ENCODE results near the gene ADAMTS12.

ADAMTS12 gene

DNA sequence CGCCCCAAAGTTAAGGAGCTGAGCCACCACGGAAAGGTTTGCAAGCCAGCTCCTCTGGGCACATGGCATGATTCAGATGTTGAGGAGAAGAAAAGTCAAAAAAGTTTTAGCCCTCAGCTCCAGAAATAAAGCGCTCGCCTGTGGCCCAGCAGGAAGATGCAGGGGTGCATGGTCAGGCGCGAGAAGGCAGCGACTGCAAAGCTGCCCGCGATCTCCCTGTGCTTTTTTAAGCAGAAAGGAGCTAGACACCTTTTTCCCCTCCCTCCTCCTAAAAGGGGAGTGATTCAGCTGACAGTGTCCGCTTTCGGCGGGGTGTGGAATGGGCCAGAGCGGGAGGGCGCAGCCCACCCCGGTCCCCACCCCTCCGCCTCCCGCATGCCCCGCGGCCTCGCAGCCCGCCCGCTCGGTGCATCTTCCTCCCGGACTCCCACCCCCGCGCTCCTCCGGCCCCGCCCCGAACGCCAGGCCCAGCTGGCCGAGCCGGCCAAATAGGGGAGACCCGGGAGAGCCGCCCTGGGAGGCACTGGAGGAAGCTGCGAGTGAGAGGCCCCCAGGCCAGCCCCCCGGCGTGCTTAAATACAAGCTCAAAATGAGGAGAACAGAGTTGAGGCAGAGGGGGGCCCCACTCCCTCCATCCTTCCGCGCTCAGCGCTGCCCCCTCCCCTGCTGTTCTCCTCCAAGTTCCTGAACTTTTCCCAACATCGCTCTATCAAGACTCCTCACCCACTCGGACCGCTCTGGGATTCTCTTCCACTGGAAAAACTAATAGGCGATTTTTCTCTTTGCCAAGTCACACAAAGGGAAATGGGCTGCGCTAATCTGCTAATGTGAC, at the start of gene ADAMTS12:
ADAMTS12 (minus strand) TSS at position 203 of the 832 bp plus-strand sequence; CDS start at position 69, 134 bp downstream.
- no peaks in the 10 kb centered on the region for H3K9me3 ChIP-seq (ENCODE audit: insufficient read depth, low read depth, low read length)
- peaks cover 25% of the 10 kb centered on the region for H3K4me1 ChIP-seq (ENCODE audit: insufficient read depth, low read length)
- peak within 1 kb of the TSS; percentile 77; the same call in 1 of the 2 replicates for H3K9ac ChIP-seq (ENCODE audit: low read depth, low read length)
- no peak within 1 kb of the TSS for H3K27ac ChIP-seq (ENCODE audit: low read length)
- peaks cover 21% of the 10 kb centered on the region for H3K27me3 ChIP-seq (ENCODE audit: insufficient read depth, low read length)
- H3K36me3 ChIP-seq (ENCODE audit: insufficient read depth, low read depth, low read length), result no peaks in the 10 kb centered on the region
- H3K4me3 ChIP-seq (ENCODE audit: low read length), result peak within 1 kb of the TSS; percentile 78

- H3K36me3 ChIP-seq (ENCODE audit: insufficient read depth, low read depth, low read length), result no peaks in the 10 kb centered on the region
- no peaks in the 10 kb centered on the region for H3K9me3 ChIP-seq (ENCODE audit: insufficient read depth, low read depth, low read length)
- H3K4me1 ChIP-seq (ENCODE audit: insufficient read depth, low read length), result 0 out of 2 replicates have a peak, but pooled peaks cover 3% of the 10 kb centered on the region
- H3K4me3 ChIP-seq (ENCODE audit: low read length), result no peak overlapping the region
- no peak overlapping the region for H3K9ac ChIP-seq (ENCODE audit: low read depth, low read length)
- H3K27me3 ChIP-seq (ENCODE audit: insufficient read depth, low read length), result peaks cover 17% of the 10 kb centered on the region
- no peak overlapping the region for H3K27ac ChIP-seq (ENCODE audit: low read length)
Observed at GRCh38 chr5:33941090-33941489, 49.3 kb upstream of the ADAMTS12 start.

- Histone ChIP-seq H3K27me3 (ENCODE audit: insufficient read depth, low read length) (peaks cover 28% of the 10 kb centered on the region), H3K27ac (ENCODE audit: low read length) (no peak overlapping the region), H3K9me3 (ENCODE audit: insufficient read depth, low read depth, low read length) (no peaks in the 10 kb centered on the region), H3K36me3 (ENCODE audit: insufficient read depth, low read depth, low read length) (no peaks in the 10 kb centered on the region), H3K4me3 (ENCODE audit: low read length) (no peak overlapping the region), H3K4me1 (ENCODE audit: insufficient read depth, low read length) (no peaks in the 10 kb centered on the region), H3K9ac (ENCODE audit: low read depth, low read length) (no peak overlapping the region)
Observed at GRCh38 chr5:33939556-33940262, 47.9 kb upstream of the ADAMTS12 start.

DNA sequence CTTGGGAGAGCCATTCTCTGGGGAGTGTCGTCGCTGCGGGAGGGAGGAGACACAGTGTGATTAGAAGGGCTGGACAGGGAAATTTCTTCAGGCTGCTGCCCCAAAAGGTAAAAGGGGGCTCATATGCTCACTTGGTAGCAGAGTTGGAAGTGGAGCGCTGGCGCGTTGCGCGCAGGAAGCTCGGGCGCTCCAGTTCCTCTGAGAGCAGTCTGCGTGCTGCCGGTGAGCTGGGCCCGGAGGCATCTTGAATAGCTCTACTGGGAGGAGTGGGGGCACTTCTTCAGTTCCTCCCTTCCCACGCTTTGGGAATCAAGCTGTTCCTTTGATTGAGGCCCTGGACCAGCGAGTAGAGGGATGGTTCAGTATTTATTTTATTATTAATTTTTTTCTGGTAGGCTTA, 47.1 kb upstream of the ADAMTS12 start:
- Histone ChIP-seq H3K9me3 (ENCODE audit: insufficient read depth, low read depth, low read length) (no peaks in the 10 kb centered on the region), H3K4me1 (ENCODE audit: insufficient read depth, low read length) (no peaks in the 10 kb centered on the region), H3K36me3 (ENCODE audit: insufficient read depth, low read depth, low read length) (no peaks in the 10 kb centered on the region), H3K9ac (ENCODE audit: low read depth, low read length) (no peak overlapping the region), H3K27me3 (ENCODE audit: insufficient read depth, low read length) (peaks cover 28% of the 10 kb centered on the region), H3K4me3 (ENCODE audit: low read length) (no peak overlapping the region), H3K27ac (ENCODE audit: low read length) (no peak overlapping the region)

DNA sequence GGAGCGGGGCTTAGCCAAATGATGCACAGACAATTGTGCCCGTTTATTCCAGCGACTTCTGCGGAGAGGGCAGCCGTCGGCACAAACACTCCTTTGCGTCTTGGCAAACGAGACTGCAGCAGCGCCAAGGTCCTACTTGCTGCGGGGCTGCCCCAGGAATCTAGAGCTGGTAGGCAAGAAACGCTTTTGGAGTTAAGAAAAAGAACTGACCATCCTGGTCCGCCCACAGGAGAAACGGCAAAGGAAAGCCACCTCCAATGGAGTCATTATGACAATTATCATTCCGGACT, 46.7 kb upstream of the ADAMTS12 start:
- no peaks in the 10 kb centered on the region for H3K36me3 ChIP-seq (ENCODE audit: insufficient read depth, low read depth, low read length)
- no peaks in the 10 kb centered on the region for H3K4me1 ChIP-seq (ENCODE audit: insufficient read depth, low read length)
- no peak overlapping the region for H3K27ac ChIP-seq (ENCODE audit: low read length)
- no peak overlapping the region for H3K9ac ChIP-seq (ENCODE audit: low read depth, low read length)
- peaks cover 28% of the 10 kb centered on the region for H3K27me3 ChIP-seq (ENCODE audit: insufficient read depth, low read length)
- H3K4me3 ChIP-seq (ENCODE audit: low read length), result no peak overlapping the region
- no peaks in the 10 kb centered on the region for H3K9me3 ChIP-seq (ENCODE audit: insufficient read depth, low read depth, low read length)

DNA sequence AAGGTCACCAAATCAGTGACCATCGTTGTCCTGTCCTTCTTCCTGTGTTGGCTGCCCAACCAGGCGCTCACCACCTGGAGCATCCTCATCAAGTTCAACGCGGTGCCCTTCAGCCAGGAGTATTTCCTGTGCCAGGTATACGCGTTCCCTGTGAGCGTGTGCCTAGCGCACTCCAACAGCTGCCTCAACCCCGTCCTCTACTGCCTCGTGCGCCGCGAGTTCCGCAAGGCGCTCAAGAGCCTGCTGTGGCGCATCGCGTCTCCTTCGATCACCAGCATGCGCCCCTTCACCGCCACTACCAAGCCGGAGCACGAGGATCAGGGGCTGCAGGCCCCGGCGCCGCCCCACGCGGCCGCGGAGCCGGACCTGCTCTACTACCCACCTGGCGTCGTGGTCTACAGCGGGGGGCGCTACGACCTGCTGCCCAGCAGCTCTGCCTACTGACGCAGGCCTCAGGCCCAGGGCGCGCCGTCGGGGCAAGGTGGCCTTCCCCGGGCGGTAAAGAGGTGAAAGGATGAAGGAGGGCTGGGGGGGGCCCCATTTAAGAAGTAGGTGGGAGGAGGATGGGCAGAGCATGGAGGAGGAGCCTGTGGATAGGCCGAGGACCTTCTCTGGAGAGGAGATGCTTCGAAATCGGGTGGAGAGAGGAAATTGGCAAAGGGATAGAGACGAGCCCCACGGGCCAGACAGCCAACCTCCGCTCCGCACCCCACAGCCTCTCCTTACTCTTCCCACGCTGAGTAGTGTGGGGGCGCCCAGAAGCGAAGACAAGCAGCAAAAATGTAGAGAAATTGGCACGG, 46.1 kb upstream of the ADAMTS12 start:
- Histone ChIP-seq H3K4me3 (ENCODE audit: low read length) (no peak overlapping the region), H3K27me3 (ENCODE audit: insufficient read depth, low read length) (peaks cover 28% of the 10 kb centered on the region)

DNA sequence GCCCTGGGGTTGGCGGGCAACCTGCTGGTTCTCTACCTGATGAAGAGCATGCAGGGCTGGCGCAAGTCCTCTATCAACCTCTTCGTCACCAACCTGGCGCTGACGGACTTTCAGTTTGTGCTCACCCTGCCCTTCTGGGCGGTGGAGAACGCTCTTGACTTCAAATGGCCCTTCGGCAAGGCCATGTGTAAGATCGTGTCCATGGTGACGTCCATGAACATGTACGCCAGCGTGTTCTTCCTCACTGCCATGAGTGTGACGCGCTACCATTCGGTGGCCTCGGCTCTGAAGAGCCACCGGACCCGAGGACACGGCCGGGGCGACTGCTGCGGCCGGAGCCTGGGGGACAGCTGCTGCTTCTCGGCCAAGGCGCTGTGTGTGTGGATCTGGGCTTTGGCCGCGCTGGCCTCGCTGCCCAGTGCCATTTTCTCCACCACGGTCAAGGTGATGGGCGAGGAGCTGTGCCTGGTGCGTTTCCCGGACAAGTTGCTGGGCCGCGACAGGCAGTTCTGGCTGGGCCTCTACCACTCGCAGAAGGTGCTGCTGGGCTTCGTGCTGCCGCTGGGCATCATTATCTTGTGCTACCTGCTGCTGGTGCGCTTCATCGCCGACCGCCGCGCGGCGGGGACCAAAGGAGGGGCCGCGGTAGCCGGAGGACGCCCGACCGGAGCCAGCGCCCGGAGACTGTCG, 45.4 kb upstream of the ADAMTS12 start:
- no peak overlapping the region for H3K9ac ChIP-seq (ENCODE audit: low read depth, low read length)
- H3K4me3 ChIP-seq (ENCODE audit: low read length), result no peak overlapping the region
- H3K27ac ChIP-seq (ENCODE audit: low read length), result no peak overlapping the region
- H3K4me1 ChIP-seq (ENCODE audit: insufficient read depth, low read length), result no peaks in the 10 kb centered on the region
- H3K27me3 ChIP-seq (ENCODE audit: insufficient read depth, low read length), result peaks cover 28% of the 10 kb centered on the region
- no peaks in the 10 kb centered on the region for H3K9me3 ChIP-seq (ENCODE audit: insufficient read depth, low read depth, low read length)
- H3K36me3 ChIP-seq (ENCODE audit: insufficient read depth, low read depth, low read length), result no peaks in the 10 kb centered on the region

More for the DNA sequence above, 46.1 kb upstream of the ADAMTS12 start:
- Histone ChIP-seq H3K27ac (ENCODE audit: low read length) (no peak overlapping the region), H3K9me3 (ENCODE audit: insufficient read depth, low read depth, low read length) (no peaks in the 10 kb centered on the region), H3K36me3 (ENCODE audit: insufficient read depth, low read depth, low read length) (no peaks in the 10 kb centered on the region), H3K9ac (ENCODE audit: low read depth, low read length) (no peak overlapping the region), H3K4me1 (ENCODE audit: insufficient read depth, low read length) (no peaks in the 10 kb centered on the region)

DNA sequence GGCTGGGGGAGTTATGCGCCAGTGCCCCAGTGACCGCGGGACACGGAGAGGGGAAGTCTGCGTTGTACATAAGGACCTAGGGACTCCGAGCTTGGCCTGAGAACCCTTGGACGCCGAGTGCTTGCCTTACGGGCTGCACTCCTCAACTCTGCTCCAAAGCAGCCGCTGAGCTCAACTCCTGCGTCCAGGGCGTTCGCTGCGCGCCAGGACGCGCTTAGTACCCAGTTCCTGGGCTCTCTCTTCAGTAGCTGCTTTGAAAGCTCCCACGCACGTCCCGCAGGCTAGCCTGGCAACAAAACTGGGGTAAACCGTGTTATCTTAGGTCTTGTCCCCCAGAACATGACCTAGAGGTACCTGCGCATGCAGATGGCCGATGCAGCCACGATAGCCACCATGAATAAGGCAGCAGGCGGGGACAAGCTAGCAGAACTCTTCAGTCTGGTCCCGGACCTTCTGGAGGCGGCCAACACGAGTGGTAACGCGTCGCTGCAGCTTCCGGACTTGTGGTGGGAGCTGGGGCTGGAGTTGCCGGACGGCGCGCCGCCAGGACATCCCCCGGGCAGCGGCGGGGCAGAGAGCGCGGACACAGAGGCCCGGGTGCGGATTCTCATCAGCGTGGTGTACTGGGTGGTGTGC, 44.7 kb upstream of the ADAMTS12 start, which contains the start of gene RXFP3:
RXFP3 (plus strand) TSS at position 6 of the 636 bp plus-strand sequence; CDS start at position 361, 355 bp downstream.
- Histone ChIP-seq H3K27ac (ENCODE audit: low read length) (no peak within 1 kb of the TSS), H3K27me3 (ENCODE audit: insufficient read depth, low read length) (peaks cover 28% of the 10 kb centered on the region), H3K9me3 (ENCODE audit: insufficient read depth, low read depth, low read length) (no peaks in the 10 kb centered on the region), H3K9ac (ENCODE audit: low read depth, low read length) (no peak within 1 kb of the TSS), H3K36me3 (ENCODE audit: insufficient read depth, low read depth, low read length) (no peaks in the 10 kb centered on the region), H3K4me1 (ENCODE audit: insufficient read depth, low read length) (peaks cover 4% of the 10 kb centered on the region; the same call in 1 of the 2 replicates), H3K4me3 (ENCODE audit: low read length) (peak within 1 kb of the TSS; percentile 81)

DNA sequence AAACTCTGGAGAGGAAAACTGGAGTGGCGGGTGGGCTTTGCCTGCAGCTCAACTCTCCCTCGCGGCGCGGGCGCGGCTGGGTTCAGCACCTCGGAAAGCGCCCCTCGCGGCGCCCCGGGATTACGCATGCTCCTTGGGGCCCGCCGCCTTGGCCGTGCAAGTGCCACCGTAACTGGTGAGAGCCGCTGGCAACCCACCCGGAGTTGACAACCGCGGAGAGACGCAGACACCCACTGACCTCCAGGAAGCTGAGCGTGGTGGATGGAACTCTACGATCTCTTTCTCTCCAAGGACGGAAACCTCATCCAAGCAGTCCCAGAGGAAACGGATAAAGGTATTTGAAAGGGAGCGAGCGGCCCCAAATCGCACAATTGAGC, 44.2 kb upstream of the ADAMTS12 start:
- peak overlapping the region; percentile 81 for H3K4me3 ChIP-seq (ENCODE audit: low read length)
- no peaks in the 10 kb centered on the region for H3K36me3 ChIP-seq (ENCODE audit: insufficient read depth, low read depth, low read length)
- no peak overlapping the region for H3K27ac ChIP-seq (ENCODE audit: low read length)
- no peaks in the 10 kb centered on the region for H3K9me3 ChIP-seq (ENCODE audit: insufficient read depth, low read depth, low read length)
- peaks cover 28% of the 10 kb centered on the region for H3K27me3 ChIP-seq (ENCODE audit: insufficient read depth, low read length)
- no peak overlapping the region for H3K9ac ChIP-seq (ENCODE audit: low read depth, low read length)
- peaks cover 9% of the 10 kb centered on the region; the same call in 1 of the 2 replicates for H3K4me1 ChIP-seq (ENCODE audit: insufficient read depth, low read length)

DNA sequence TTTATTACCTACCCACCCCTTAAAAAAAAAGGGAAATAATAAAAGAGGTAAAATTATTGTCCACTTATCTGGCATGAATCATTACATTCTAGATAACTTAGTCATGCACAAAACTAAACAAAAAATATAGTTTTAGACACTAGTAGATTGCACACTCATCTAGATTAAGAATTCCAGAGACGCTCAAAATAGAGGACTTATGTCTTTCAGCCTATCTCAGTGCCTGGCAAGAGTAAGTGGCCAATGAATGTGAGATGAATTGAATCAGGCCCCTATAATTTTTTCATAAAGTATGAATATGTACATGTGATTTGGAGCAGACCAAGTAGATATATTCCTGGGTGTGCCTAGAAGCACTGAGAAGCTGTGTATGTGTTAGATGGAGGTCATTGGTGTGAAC, 42.4 kb upstream of the ADAMTS12 start:
- H3K9ac ChIP-seq (ENCODE audit: low read depth, low read length), result no peak overlapping the region
- peaks cover 24% of the 10 kb centered on the region for H3K4me1 ChIP-seq (ENCODE audit: insufficient read depth, low read length)
- no peak overlapping the region for H3K27ac ChIP-seq (ENCODE audit: low read length)
- no peaks in the 10 kb centered on the region for H3K9me3 ChIP-seq (ENCODE audit: insufficient read depth, low read depth, low read length)
- no peaks in the 10 kb centered on the region for H3K36me3 ChIP-seq (ENCODE audit: insufficient read depth, low read depth, low read length)
- H3K4me3 ChIP-seq (ENCODE audit: low read length), result no peak overlapping the region
- peaks cover 28% of the 10 kb centered on the region for H3K27me3 ChIP-seq (ENCODE audit: insufficient read depth, low read length)

DNA sequence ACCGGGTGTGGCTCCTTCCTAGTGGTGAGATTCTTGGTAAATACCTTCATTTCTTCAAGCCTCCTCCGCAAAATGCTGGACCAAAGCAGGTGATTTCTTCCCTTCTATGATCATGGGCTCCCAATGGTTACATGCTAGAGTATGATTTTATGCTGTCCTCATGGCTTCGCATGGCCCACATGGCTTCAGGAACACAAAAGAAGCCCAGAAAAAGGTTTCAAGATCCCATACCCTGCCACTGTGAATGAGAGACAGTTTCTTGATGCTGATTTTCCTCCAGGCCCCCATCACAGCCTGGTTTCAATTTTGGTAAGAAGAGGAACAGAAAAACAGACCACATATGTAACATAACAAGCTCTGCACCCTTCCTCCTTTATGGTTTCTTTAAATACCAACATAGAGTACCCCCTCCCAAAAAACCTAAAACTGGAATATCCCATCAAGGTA, 42.0 kb upstream of the ADAMTS12 start:
- H3K4me3 ChIP-seq (ENCODE audit: low read length), result no peak overlapping the region
- peaks cover 24% of the 10 kb centered on the region for H3K4me1 ChIP-seq (ENCODE audit: insufficient read depth, low read length)
- no peak overlapping the region for H3K9ac ChIP-seq (ENCODE audit: low read depth, low read length)
- no peaks in the 10 kb centered on the region for H3K9me3 ChIP-seq (ENCODE audit: insufficient read depth, low read depth, low read length)
- H3K27ac ChIP-seq (ENCODE audit: low read length), result no peak overlapping the region
- no peaks in the 10 kb centered on the region for H3K36me3 ChIP-seq (ENCODE audit: insufficient read depth, low read depth, low read length)
- peaks cover 28% of the 10 kb centered on the region for H3K27me3 ChIP-seq (ENCODE audit: insufficient read depth, low read length)

All from iPS-20b (cell line).